HG03139 (cell line): ENCODE measurements around the gene UBE2D2.

Experiments used
- ATAC-seq: cut with Tn5 transposase; IDR thresholded peaks from one replicate; pipeline ENCODE4 v1.9.1; 2021; ENCODE audit not compliant: unreplicated experiment

Gene UBE2D2

DNA sequence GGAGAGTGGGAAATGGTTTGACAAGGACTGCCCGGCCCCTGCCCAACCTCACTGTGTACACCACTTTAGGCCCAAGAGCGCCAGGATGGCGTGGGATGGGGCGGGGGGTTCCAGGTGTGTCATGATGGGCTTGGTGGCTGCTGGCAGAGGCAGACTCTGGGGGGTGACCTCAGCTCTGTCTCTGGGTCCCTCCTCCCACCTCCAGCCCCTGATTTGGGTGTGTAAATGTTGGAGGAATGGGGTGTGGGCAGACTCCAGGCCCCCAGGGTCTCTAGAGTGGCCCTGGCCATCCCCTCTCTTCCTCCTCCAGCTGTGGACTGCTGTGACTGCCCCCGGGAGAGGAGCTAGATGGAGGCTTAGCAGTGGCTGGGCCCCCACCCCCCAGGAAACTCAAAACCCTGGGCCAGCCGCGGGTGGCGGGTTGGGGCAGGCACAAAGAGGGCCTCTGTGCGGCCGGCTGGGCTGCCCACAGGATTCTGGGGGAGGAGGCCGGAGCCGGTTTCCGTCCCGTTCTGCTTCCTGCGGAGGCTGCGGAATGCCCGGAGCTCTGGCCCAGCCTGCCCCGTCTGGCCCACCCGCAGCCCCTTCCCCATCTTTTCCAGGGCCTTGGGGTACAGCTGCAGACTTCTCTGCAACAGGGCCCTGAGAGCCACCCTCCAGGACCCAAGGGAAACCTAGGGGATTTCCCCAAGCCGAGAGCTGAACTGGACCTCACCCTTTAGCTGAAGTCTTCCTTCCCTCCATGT is 110.1 kb downstream of the UBE2D2 start:
- no peak for ATAC-seq

DNA sequence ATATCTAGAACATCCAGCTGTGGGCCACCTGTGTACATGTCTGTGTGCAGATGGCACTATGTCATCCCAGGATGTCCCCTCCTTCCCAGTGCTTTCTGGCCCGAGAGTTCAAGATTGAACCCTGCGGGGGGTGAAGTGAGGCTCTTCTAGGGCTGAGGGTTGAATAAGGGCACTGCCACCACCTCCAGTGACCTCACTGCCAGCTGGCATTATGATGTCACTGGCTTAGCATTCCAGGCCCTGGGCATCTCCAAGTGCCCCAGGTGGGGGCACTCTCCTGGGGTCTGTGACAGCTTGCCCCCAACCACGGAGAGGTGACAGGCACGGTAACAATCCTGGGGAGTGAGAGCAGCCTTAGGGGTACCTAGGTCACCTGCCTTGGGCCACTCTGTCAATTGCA is 114.1 kb downstream of the UBE2D2 start:
- ATAC-seq = no peak

DNA sequence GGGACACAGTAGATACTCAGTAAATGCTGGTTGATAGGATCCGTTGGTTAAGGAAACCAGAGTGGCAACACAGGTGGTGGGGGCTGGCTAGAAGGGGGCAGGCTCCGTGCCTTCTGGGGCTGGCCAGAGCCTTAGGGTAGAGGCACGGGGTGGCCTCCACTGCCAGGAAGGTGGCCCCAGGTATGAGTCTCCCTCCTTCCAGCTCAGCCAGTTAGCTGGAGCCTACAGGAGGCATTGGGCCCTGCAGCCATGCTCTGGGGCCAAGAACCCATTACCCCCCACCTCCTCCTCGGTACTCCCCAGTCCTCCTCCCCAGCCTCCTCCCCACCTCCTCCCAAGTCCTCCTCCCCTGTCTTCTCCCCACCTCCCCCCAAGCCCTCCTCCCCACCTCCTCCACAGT is 114.7 kb downstream of the UBE2D2 start:
- no peak for ATAC-seq

DNA sequence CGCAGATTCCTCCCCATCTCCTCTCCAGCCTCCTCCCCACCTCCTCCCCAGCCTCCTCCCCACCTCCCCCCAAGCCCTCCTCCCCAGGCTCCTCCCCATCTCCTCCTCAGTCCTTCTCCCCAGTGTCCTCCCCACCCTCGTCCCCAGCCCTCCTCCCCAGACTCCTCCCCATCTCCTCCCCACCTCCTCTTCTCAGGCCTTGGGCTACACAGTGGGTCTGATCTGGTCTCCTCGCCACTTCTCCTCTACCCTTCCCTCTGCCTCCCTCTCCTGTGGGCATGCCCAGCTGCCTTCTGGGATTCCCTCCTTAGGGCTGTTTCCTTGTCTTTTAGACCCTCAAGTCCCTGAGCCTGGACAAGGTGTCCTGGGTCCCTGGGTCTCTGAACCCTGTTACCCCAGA is 115.3 kb downstream of the UBE2D2 start:
- ATAC-seq = no peak

DNA sequence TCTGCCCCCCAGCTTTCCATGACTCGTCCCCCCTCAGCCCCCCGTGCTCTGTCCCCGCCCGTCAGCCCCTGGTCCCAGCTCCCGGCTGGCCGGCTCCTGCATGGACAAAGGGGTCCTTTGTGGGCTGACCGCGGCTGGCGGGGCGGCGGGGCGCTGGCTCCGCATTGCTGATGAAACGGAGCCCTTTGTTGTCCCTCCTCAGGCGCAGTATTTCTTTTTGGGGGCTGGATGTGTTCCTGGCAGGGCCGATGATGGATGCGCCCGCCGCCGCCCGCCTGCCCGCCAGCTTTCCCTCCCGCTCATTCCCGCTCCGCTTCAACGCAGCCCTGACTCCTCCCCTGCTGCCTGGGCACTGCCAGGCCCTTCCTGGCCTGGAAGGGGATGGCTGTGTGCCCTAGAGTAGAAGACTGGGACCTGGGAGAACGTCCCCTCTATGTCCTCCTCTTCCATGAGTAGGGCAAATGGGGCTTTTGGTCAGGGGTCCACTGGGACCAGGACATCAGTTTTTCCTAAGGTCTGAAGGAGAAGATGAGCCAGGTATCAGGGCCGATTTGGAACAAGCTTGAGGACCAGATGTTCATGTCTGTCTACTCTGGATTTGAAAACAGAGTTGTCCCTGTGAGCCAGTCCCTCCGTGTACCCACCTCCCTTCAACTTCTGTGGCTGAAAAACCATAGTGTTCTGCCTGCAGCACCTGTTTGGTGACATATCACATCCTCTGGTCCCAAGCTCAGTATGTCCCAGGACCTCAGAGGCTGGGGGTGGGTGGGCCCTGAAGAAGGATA is 116.0 kb downstream of the UBE2D2 start:
- no peak for ATAC-seq
